Liver (tissue), 9 donors: ENCODE data around the gene RGR. TPM values are rescaled to one million over a fixed set of nuclear protein-coding genes. Genes with fewer than 3 reads are reported as not detected.

Experiments
- DNase-seq: peaks from one replicate; pipeline ENCODE4 v3.0.0-alpha.2; 2017; ENCODE audit warnings: low spot score
- H3K27ac ChIP-seq, 2 donors: one replicate each; pipeline ENCODE4 v1.7.0; 2013; ENCODE audit warnings: inconsistent platforms in 2 of 2, low read length in 2 of 2, control low read depth in 1 of 2, low read depth in 1 of 2, mild to moderate bottlenecking in 1 of 2
- H3K27me3 ChIP-seq, 4 donors: one replicate each; pipeline versions ENCODE4 v1.6.1 to v1.7.0; 2013; ENCODE audit warnings: low read length in 3 of 4, inconsistent platforms in 1 of 4, mild to moderate bottlenecking in 1 of 4, moderate library complexity in 1 of 4; ENCODE audit not compliant: control insufficient read depth in 4 of 4, insufficient read depth in 4 of 4
- H3K36me3 ChIP-seq, 4 donors: one replicate each; pipeline versions ENCODE4 v1.6.1 to v1.7.0; 2013; ENCODE audit warnings: low read length in 3 of 4, mild to moderate bottlenecking in 3 of 4, low read depth in 1 of 4, moderate library complexity in 1 of 4; ENCODE audit not compliant: control insufficient read depth in 4 of 4, insufficient read depth in 3 of 4
- H3K4me1 ChIP-seq, 4 donors: one replicate each; pipeline versions ENCODE4 v1.6.1 to v1.7.0; 2013; ENCODE audit warnings: low read length in 3 of 4, mild to moderate bottlenecking in 3 of 4, moderate library complexity in 1 of 4; ENCODE audit not compliant: control insufficient read depth in 4 of 4, insufficient read depth in 4 of 4
- H3K4me3 ChIP-seq, 3 donors: one replicate each; pipeline versions ENCODE4 v1.6.1 to v1.7.0; 2013; ENCODE audit warnings: low read length in 3 of 3, control low read depth in 1 of 3, low read depth in 1 of 3, mild to moderate bottlenecking in 1 of 3
- H3K9ac ChIP-seq, 2 donors: one replicate each; pipeline ENCODE4 v1.7.0; 2013; ENCODE audit warnings: low read length in 2 of 2, mild to moderate bottlenecking in 2 of 2, moderate library complexity in 2 of 2, control low read depth in 1 of 2, low read depth in 1 of 2
- H3K9me3 ChIP-seq, 4 donors: one replicate each; pipeline versions ENCODE4 v1.6.1 to v1.7.0; 2013; ENCODE audit warnings: low read length in 3 of 4; ENCODE audit not compliant: control insufficient read depth in 4 of 4
- EGR1 ChIP-seq, 2 donors: IDR thresholded peaks; 2 replicates each; pipeline ENCODE4 v1.6.1; 2016 to 2018; ENCODE audit warnings: antibody characterized with exemption in 2 of 2, low read depth in 2 of 2
- FOXA1 ChIP-seq: IDR thresholded peaks from 2 replicates; pipeline ENCODE4 v1.6.1; 2016; ENCODE audit warnings: antibody characterized with exemption
- FOXA2 ChIP-seq: IDR thresholded peaks from 2 replicates; pipeline ENCODE4 v1.6.1; 2016; ENCODE audit warnings: antibody characterized with exemption
- GABPA ChIP-seq, 2 donors: IDR thresholded peaks in 1 of 2; conservative IDR thresholded peaks in 1 of 2; 2 replicates each; pipeline ENCODE4 v1.6.1; 2016; ENCODE audit warnings: antibody characterized with exemption in 2 of 2, mild to moderate bottlenecking in 1 of 2, moderate library complexity in 1 of 2
- HNF4A ChIP-seq, 2 donors: conservative IDR thresholded peaks; 2 replicates each; pipeline ENCODE4 v1.6.1; 2016; ENCODE audit warnings: antibody characterized with exemption in 2 of 2, mild to moderate bottlenecking in 2 of 2
- HNF4G ChIP-seq: IDR thresholded peaks from 2 replicates; pipeline ENCODE4 v1.6.1; 2016; ENCODE audit warnings: antibody characterized with exemption
- JUND ChIP-seq, 2 donors: IDR thresholded peaks; 2 replicates each; pipeline ENCODE4 v1.6.1; 2016; ENCODE audit warnings: antibody characterized with exemption in 2 of 2
- NR2F2 ChIP-seq: IDR thresholded peaks from 2 replicates; pipeline ENCODE4 v1.6.1; 2016; ENCODE audit warnings: antibody characterized with exemption
- RAD21 ChIP-seq, 2 donors: IDR thresholded peaks; 2 replicates each; pipeline ENCODE4 v1.6.1; 2016; ENCODE audit warnings: antibody characterized with exemption in 2 of 2, mild to moderate bottlenecking in 2 of 2
- RXRA ChIP-seq, 2 donors: IDR thresholded peaks; 2 replicates each; pipeline ENCODE4 v1.6.1; 2017 to 2018; ENCODE audit warnings: antibody characterized with exemption in 2 of 2, mild to moderate bottlenecking in 1 of 2
- SP1 ChIP-seq: IDR thresholded peaks from 2 replicates; pipeline ENCODE4 v1.6.1; 2018; ENCODE audit warnings: antibody characterized with exemption, mild to moderate bottlenecking
- TAF1 ChIP-seq: conservative IDR thresholded peaks from 2 replicates; pipeline ENCODE4 v1.6.1; 2016; ENCODE audit warnings: antibody characterized with exemption, mild to moderate bottlenecking
- YY1 ChIP-seq: IDR thresholded peaks from 2 replicates; pipeline ENCODE4 v1.6.1; 2016; ENCODE audit warnings: antibody characterized with exemption, mild to moderate bottlenecking
- WGBS: extraction: QIAGEN DNeasy Blood & Tissue Kit; methylation state at CpG from one replicate; pipeline ENCODE4 v1.1.7; 2013; 5-methylcytosine and 5-hydroxymethylcytosine counted together
- polyA plus RNA-seq, 2 donors: library from polyadenylated mRNA; stranded (reverse) in 1 of 2; unstranded in 1 of 2; fragments of 200-250 nt in 1 of 2; fragments of >200 nt in 1 of 2; fragmentation: Nextera tagmentation in 1 of 2; extraction: Ambion mirVana in 1 of 2; gene quantifications; one replicate each; pipeline versions ENCODE4 v1.2.1 to v1.2.3, GENCODE V29; 2013 to 2015
- total RNA-seq, 2 donors: library from RNA; depleted of rRNA; stranded (reverse); fragments of >200 nt; gene quantifications; one replicate each; pipeline ENCODE4 v1.2.3, GENCODE V29; 2014
- TF ChIP-seq, protein P1 (sequence below): IDR thresholded peaks from 2 replicates; pipeline ENCODE4 v1.6.1; 2016; ENCODE audit warnings: antibody characterized with exemption
- TF ChIP-seq, protein P2 (sequence below): IDR thresholded peaks from 2 replicates; pipeline ENCODE4 v1.6.1; 2016; ENCODE audit warnings: antibody characterized with exemption
- TF ChIP-seq, protein P3 (sequence below): IDR thresholded peaks from 2 replicates; pipeline ENCODE4 v1.6.1; 2016; ENCODE audit warnings: antibody characterized with exemption, mild to moderate bottlenecking
- TF ChIP-seq, protein P4 (sequence below): IDR thresholded peaks from 2 replicates; pipeline ENCODE4 v1.6.1; 2016; ENCODE audit warnings: antibody characterized with exemption
- TF ChIP-seq, protein P5 (sequence below): fragments of 150-350 bp; IDR thresholded peaks from 2 replicates; pipeline ENCODE4 v1.5.1; 2017; ENCODE audit warnings: improper control_type of control experiment, low read depth, low read length; ENCODE audit not compliant: missing input control
- donor health status: healthy.
- donor health status: healthy.
- donor health status: healthy.
- donor health status: healthy.
- donor health status: healthy.

Gene RGR
- total and polyA plus RNA-seq, 4 donors = not detected

DNA sequence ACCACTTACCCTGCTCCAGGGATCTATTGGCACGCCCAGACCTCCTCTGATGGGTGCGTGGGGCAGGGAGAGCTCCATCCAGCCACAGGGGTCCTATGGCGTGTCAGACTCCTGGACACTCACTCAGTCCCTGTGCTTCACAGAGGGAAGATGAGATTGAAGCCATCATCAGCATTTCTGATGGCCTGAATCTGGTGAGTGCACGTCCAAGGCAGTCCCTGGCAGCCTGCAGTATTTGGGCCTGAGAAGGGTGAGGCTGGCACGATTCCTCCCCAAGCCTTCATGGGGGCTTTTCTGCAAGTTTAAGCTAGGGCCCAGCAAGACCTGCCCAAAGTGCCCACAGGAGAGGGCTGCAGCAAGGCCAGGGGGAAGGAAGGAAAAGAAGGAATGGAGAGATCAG lies 47.2 kb upstream of the RGR start:
- Histone ChIP-seq H3K36me3 (no peaks in the 10 kb centered on the region), H3K9me3 (no peaks in the 10 kb centered on the region), H3K27ac (no peak overlapping the region), H3K4me1 (peaks cover 4 to 13% (median 7%) of the 10 kb centered on the region in 4 donors), H3K9ac (no peak overlapping the region), H3K27me3 (peaks cover 0 to 11% (median 7%) of the 10 kb centered on the region in 4 donors), H3K4me3 (no peak overlapping the region)
- WGBS = 74% methylated on average over 5 of the region's 5 CpGs
- TF ChIP-seq JUND (IDR thresholded peaks at IDR 0.05) (no peak), RAD21 (IDR thresholded peaks at IDR 0.05) (no peak), NR2F2 (no peak), YY1 (no peak), GABPA (IDR thresholded peaks at IDR 0.05 in 1 of 2, conservative IDR thresholded peaks at IDR 0.05 in 1 of 2) (no peak), TAF1 (no peak), SP1 (no peak), FOXA1 (no peak), FOXA2 (no peak), HNF4A (conservative IDR thresholded peaks at IDR 0.05) (no peak), HNF4G (no peak), RXRA (IDR thresholded peaks at IDR 0.05) (no peak)
- TF ChIP-seq, protein P1, sequence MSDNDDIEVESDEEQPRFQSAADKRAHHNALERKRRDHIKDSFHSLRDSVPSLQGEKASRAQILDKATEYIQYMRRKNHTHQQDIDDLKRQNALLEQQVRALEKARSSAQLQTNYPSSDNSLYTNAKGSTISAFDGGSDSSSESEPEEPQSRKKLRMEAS = no peak
- TF ChIP-seq, protein P2, sequence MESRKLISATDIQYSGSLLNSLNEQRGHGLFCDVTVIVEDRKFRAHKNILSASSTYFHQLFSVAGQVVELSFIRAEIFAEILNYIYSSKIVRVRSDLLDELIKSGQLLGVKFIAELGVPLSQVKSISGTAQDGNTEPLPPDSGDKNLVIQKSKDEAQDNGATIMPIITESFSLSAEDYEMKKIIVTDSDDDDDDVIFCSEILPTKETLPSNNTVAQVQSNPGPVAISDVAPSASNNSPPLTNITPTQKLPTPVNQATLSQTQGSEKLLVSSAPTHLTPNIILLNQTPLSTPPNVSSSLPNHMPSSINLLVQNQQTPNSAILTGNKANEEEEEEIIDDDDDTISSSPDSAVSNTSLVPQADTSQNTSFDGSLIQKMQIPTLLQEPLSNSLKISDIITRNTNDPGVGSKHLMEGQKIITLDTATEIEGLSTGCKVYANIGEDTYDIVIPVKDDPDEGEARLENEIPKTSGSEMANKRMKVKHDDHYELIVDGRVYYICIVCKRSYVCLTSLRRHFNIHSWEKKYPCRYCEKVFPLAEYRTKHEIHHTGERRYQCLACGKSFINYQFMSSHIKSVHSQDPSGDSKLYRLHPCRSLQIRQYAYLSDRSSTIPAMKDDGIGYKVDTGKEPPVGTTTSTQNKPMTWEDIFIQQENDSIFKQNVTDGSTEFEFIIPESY = no peak
- TF ChIP-seq, protein P3, sequence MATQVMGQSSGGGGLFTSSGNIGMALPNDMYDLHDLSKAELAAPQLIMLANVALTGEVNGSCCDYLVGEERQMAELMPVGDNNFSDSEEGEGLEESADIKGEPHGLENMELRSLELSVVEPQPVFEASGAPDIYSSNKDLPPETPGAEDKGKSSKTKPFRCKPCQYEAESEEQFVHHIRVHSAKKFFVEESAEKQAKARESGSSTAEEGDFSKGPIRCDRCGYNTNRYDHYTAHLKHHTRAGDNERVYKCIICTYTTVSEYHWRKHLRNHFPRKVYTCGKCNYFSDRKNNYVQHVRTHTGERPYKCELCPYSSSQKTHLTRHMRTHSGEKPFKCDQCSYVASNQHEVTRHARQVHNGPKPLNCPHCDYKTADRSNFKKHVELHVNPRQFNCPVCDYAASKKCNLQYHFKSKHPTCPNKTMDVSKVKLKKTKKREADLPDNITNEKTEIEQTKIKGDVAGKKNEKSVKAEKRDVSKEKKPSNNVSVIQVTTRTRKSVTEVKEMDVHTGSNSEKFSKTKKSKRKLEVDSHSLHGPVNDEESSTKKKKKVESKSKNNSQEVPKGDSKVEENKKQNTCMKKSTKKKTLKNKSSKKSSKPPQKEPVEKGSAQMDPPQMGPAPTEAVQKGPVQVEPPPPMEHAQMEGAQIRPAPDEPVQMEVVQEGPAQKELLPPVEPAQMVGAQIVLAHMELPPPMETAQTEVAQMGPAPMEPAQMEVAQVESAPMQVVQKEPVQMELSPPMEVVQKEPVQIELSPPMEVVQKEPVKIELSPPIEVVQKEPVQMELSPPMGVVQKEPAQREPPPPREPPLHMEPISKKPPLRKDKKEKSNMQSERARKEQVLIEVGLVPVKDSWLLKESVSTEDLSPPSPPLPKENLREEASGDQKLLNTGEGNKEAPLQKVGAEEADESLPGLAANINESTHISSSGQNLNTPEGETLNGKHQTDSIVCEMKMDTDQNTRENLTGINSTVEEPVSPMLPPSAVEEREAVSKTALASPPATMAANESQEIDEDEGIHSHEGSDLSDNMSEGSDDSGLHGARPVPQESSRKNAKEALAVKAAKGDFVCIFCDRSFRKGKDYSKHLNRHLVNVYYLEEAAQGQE = no peak
- DNase-seq = no peak

DNA sequence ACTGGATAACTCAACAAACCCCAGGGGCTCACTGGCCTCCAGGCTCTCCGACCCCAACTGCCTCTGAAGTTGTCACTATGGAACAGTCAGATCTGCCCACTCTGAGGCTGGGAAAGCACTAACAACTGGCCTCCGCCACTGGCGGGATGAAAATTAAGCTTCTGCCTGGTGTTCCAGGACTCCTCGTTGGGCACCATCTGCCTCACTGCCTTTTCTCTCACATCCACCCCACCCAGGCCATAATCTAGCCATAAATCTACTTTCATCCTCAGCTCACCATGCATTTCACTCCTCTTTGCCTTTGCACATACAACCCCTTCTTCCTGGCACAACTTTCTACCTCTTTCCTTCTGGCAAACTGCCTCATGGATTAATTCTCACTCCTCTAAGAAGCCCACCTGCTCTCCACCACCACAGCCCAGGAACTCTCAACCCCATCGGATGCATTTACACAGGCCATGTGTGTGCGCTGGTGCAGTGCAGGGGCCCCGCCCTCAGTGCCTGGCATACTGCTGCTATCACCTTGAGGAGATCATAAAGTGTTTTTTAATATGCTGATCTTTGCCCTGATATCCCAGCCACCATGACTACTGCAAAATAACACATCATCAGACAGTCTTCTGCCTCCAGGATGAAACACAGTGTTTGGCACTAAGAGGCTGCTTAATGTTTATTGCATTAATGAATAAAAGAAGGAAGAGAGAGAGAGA lies 46.5 kb upstream of the RGR start:
- no peak for DNase-seq
- Histone ChIP-seq H3K4me1 (peaks cover 4 to 13% (median 7%) of the 10 kb centered on the region in 4 donors), H3K36me3 (no peaks in the 10 kb centered on the region), H3K9ac (no peak overlapping the region), H3K27me3 (peaks cover 0 to 11% (median 7%) of the 10 kb centered on the region in 4 donors), H3K9me3 (no peaks in the 10 kb centered on the region), H3K4me3 (no peak overlapping the region), H3K27ac (no peak overlapping the region)
- WGBS = 75% methylated on average over 7 of the region's 7 CpGs
- TF ChIP-seq, protein P1 = no peak
- no peak for TF ChIP-seq FOXA2
- TF ChIP-seq NR2F2 = no peak
- TF ChIP-seq RXRA (IDR thresholded peaks at IDR 0.05) = no peak
- TF ChIP-seq, protein P4, sequence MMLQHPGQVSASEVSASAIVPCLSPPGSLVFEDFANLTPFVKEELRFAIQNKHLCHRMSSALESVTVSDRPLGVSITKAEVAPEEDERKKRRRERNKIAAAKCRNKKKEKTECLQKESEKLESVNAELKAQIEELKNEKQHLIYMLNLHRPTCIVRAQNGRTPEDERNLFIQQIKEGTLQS = no peak
- TF ChIP-seq, protein P3 = no peak
- no peak for TF ChIP-seq EGR1 (IDR thresholded peaks at IDR 0.05; ENCODE audit: low read depth in 2 of 2)
- TF ChIP-seq, protein P5, sequence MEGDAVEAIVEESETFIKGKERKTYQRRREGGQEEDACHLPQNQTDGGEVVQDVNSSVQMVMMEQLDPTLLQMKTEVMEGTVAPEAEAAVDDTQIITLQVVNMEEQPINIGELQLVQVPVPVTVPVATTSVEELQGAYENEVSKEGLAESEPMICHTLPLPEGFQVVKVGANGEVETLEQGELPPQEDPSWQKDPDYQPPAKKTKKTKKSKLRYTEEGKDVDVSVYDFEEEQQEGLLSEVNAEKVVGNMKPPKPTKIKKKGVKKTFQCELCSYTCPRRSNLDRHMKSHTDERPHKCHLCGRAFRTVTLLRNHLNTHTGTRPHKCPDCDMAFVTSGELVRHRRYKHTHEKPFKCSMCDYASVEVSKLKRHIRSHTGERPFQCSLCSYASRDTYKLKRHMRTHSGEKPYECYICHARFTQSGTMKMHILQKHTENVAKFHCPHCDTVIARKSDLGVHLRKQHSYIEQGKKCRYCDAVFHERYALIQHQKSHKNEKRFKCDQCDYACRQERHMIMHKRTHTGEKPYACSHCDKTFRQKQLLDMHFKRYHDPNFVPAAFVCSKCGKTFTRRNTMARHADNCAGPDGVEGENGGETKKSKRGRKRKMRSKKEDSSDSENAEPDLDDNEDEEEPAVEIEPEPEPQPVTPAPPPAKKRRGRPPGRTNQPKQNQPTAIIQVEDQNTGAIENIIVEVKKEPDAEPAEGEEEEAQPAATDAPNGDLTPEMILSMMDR = no peak
- no peak for TF ChIP-seq HNF4A (conservative IDR thresholded peaks at IDR 0.05)
- TF ChIP-seq GABPA (IDR thresholded peaks at IDR 0.05 in 1 of 2, conservative IDR thresholded peaks at IDR 0.05 in 1 of 2) = no peak
- no peak for TF ChIP-seq YY1
